HG03108 (cell line): ENCODE results near the gene PIK3R5.

Experiments used
- ATAC-seq: cut with Tn5 transposase; IDR thresholded peaks from one replicate; pipeline ENCODE4 v1.9.1; 2021; ENCODE audit warnings: moderate library complexity; ENCODE audit not compliant: unreplicated experiment

The PIK3R5 gene

GRCh38 chr17:8900626-8901585 lies 64.6 kb downstream of the PIK3R5 start:
- ATAC-seq: peak; percentile 34

DNA sequence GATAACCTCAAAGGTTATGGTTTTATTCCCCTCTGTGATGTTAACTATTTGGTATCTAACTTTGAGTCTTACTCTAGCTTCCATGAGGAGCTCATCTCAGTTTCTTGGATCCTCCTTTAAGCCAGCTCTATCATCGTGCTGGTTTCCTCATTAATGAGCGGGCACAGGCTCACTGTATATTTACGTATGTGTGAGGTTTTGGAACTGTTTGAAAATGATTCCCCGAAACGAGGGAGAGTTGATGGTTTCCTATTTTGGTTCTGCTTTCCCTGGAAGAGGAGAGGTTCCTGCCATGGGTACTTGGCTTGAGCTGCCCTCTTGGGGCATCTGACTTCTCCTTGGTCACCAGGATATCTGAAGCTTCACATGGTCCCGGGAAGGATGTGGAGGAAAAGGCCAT lies 65.3 kb downstream of the PIK3R5 start:
- ATAC-seq: no peak

- ATAC-seq: no peak
These were observed 66.9 kb downstream of the PIK3R5 start for GRCh38 chr17:8898636-8899035.

DNA sequence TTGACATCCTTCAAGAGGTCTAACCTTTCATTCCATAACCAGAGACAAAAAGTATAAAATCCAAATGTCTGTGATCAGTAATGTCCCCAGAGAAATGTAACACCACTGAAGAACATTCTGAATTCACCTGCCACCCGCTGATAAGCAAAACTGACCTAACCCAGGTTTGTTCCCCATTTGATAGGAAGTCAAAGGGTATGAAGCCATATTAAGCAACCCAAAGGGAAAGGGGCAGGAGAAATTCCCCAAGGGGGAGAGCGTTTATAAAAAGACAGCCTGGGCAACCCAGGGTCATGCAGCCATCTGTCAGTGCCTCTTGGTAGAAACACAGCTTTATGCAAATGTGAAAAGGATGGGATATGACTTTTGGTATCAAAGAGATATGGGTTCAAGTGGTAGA lies 67.4 kb downstream of the PIK3R5 start:
- no peak for ATAC-seq

DNA sequence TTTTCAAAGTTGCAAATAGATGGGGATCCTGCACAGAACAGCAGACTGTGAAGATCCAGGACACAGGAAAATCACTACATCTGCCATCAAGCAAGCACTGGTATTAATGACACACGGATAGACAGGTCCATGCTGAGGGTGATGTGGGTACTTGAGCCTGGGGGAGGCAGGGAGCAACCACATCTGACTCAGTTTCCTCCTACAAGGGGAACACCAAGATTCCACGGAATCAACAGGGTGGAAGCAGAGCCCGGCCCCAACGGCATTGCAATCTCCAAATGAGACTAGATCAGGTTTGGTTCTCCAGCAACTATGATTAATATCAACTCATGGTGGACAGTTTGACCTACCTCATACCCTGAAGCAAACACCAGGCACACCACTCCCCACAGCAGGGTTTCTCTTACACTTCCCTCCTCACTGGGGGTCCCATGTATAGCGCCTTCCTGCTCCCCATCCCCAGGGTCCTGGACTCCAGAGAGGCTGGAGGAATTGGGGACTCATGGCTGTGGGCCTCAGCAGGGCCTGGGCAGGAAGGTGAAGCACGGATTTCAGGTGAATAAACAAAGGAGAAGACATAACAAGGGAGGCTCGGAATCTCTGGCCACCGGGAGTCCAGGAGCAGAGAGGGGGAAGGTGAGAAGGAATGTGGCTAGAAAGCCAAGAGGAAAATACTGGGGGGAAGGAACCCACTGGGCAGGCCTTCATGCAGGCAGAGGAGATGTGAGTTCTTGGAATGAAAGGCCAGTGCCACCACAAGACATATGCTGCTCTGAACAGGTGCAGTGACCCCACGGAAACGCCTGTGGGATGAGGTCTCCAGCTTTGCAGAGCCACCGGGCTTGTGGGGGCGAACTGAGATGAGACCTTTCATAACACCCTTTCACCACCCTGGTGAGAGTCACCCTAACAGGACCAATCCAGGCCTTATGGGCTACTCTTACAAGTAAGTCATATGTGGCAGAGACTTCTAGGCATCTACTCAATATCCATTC lies 68.6 kb downstream of the PIK3R5 start:
- ATAC-seq: no peak

DNA sequence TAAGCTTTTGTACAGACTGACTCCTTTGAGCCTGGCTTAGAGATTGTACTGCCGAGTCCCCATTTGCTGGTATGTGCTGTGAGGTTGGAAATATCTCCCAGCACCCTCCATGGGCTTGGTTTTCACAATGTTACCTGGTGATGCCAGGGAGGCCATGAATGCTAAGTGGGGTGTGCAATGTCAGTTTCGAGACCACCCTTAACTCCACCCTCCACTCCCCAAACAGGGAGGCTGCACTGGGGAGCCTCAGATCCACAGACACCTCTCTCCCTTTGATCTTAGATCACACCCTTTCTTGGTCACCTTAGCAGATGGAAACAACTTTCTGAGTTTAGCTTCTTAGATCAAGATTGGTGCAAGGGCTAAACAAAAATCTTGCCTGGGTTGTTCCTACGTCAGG lies 69.4 kb downstream of the PIK3R5 start:
- no peak for ATAC-seq

- ATAC-seq: no peak
These were observed 70.6 kb downstream of the PIK3R5 start for GRCh38 chr17:8894673-8895578.

DNA sequence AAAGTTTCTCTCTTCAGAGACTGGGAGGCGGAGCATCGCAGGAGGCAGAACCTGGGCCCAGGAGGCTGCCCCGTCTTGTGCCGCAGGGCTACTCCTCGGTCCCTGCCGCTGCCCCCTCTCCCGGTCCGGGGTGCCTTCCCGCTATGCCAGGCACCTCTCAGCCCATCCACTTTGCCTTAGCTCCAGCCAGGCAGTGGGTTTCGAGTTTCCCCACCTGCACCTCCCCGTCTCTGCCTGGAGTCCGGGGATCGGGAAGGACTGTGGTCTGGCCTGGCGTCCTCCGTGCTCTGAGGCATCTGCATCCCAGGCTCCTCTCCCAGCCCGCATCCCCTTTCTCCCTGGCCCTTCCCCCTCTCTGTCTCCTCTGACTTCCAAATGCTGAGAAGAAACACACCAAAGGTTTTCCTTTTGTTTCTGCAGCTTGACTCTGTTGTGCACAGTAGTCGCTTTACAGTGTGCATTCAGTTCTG lies 71.3 kb downstream of the PIK3R5 start:
- ATAC-seq: no peak

GRCh38 chr17:8893621-8894201 lies 71.8 kb downstream of the PIK3R5 start:
- ATAC-seq: no peak

DNA sequence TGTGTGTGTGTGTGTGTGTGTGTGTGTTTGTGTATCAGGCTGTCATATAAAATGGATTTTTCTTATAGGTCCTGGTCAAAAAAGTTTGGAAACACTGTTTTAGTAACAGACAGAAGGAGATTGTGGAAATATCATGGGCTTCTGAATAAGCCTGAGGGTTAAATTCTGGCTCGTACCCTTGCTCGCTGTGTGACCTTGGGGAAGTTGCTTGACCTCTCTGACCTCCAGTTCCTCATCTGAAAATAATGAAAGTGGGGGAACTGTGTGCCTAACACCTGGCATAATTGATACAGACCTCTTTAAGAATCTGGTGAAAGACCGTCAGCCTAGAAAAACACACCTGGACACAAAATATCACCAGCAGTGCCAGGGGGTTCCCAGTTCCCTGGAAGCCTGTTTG lies 72.4 kb downstream of the PIK3R5 start:
- ATAC-seq: no peak

DNA sequence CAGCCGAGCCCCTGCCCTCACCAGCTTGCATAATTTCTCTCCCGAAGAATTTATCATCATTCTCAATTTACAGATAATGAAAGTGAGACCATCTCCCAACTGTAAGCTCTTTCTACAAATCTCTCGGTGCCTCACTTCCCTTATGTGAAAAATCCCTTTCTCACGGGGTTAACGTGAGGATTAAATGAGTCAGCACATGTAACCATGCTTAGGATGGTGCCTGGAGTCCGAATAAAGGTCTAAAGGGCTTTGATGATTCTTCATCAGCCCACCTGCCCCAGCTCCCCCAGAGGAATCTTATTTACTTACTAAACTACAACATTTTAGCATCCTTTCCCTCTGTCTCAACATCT lies 73.2 kb downstream of the PIK3R5 start:
- ATAC-seq: no peak

DNA sequence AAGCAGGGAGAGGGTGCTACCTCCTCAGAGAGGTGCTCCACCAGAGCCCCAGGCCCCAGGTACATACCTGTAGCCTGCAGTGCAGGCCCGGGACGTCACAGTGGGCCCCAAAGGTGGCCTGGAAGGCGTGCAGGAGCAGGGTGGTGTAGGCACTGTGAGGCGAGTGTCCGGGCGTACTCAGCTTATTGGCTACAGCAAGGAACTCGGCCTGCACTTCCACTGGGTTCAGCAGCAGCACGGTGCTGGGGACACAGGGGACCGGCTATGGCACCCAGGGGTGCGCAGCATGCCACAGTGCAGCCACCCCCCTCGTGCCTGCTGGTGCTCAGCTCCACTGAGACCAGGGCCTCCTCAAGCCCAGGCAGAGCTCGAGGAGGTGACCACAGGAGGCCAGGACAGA lies 74.8 kb downstream of the PIK3R5 start:
- no peak for ATAC-seq

GRCh38 chr17:8889458-8890210 lies 75.9 kb downstream of the PIK3R5 start:
- ATAC-seq: no peak

GRCh38 chr17:8888704-8889302 lies 76.7 kb downstream of the PIK3R5 start:
- ATAC-seq: no peak

DNA sequence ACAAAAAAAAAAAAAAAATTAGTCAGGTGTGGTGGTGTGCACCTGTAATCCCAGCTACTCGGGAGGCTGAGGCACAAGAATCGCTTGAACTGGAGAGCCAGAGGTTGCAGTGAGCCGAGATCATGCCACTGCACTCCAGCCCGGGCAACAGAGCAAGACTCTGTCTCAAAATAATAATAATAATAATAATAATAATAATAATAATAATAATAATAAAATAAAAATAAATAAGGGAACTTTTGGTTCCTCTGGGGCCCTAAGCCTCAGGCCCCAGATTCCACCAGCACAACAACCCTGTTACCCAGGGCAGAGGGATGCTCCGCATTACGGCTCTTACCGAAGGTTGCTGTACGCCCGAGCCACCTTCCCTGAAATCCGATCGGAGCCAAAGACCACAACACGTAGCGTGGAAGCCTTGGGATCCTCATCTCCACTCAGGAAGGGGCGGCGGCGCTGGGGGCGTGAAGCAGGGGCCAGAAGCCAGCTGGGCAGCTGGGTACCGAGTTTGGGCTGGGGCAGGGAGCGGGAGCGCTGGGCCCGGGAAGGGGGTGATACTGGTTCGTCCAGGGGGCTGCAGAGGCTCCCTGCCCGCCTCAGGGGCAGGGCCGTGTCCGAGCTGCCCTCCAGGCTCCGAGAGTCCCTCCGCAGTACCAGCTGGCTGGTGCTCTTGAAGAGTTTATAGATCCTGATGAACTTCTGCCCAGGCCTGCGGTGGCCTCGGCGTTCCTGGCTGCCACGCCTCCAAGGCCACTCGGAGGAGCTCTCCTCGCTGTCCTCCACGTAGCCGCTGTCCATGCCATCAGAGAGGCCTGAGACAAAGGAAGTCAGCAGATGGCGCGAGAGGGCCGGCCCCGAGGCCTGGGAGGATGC lies 77.4 kb downstream of the PIK3R5 start:
- ATAC-seq: no peak

DNA sequence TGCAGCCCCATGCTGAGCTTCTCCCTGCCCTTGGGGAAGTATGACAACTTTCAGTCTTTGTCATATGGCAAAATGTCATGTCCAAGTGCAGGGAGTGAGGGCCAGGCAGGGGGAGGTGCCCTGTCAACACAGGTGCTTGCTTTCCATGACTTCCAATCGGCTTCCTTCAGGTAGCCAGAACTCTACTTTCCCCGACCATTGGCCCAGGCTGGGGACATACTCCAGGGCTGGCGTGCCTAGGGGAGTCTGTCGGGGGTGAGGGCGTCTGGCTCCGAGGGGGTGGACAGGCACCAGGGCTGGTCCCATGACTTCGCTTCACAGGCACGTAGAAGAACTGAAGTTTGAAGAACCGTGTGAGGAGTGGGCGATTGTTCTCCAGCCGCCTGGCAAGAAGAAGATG lies 78.2 kb downstream of the PIK3R5 start:
- no peak for ATAC-seq

GRCh38 chr17:8885967-8886684 lies 79.4 kb downstream of the PIK3R5 start:
- no peak for ATAC-seq
